Measurements from ENCODE around the gene CAPN5. TPM values are rescaled to one million over a fixed set of nuclear protein-coding genes. Genes with fewer than 3 reads are reported as not detected.

CAPN5 gene
- polyA plus RNA-seq, 1 experiment, result 18.4 TPM

GRCh38 chr11:77115956-77116355, 49.2 kb downstream of the CAPN5 start:
- no peak for DNase-seq (ENCODE audit: low read depth)
- ChIA-PET CTCF (interaction anchor here (0.7 to 10.1 kb wide), 4 partner anchors 10 to 68 kb away, joined by 3 to 71 read pairs (median 42); partner anchors contain the start of gene MYO7A), POLR2A (no interaction called here)
- TF ChIP-seq CTCF (IDR thresholded peaks at IDR 0.05; ENCODE audit: insufficient read depth, low read depth, low read length), result no peak
- Histone ChIP-seq H3K27me3 (ENCODE audit: control insufficient read depth, insufficient read depth, low read length) (no peaks in the 10 kb centered on the region), H3K36me3 (ENCODE audit: control insufficient read depth, insufficient read depth, low read length) (peaks cover 12% of the 10 kb centered on the region), H3K4me3 (ENCODE audit: low read depth, low read length) (no peak overlapping the region)

GRCh38 chr11:77117492-77117891, 50.7 kb downstream of the CAPN5 start:
- Histone ChIP-seq H3K36me3 (ENCODE audit: control insufficient read depth, insufficient read depth, low read length) (peaks cover 15% of the 10 kb centered on the region), H3K4me3 (ENCODE audit: low read depth, low read length) (no peak overlapping the region), H3K27me3 (ENCODE audit: control insufficient read depth, insufficient read depth, low read length) (no peaks in the 10 kb centered on the region)
- ChIA-PET CTCF (interaction anchor here (0.9 to 10.1 kb wide), 3 partner anchors 10 to 431 kb away, joined by 3 to 71 read pairs (median 3); partner anchors contain the start of gene MYO7A), POLR2A (no interaction called here)
- TF ChIP-seq CTCF (IDR thresholded peaks at IDR 0.05; ENCODE audit: insufficient read depth, low read depth, low read length), result no peak
- no peak for DNase-seq (ENCODE audit: low read depth)

GRCh38 chr11:77118086-77118485, 51.3 kb downstream of the CAPN5 start:
- no peak for TF ChIP-seq CTCF (IDR thresholded peaks at IDR 0.05; ENCODE audit: insufficient read depth, low read depth, low read length)
- DNase-seq (ENCODE audit: low read depth), result no peak
- no peak overlapping the region for H3K4me3 ChIP-seq (ENCODE audit: low read depth, low read length)
- peaks cover 20% of the 10 kb centered on the region for H3K36me3 ChIP-seq (ENCODE audit: control insufficient read depth, insufficient read depth, low read length)
- ChIA-PET POLR2A (no interaction called here), CTCF (interaction anchor here (10.1 kb wide), 1 partner anchor 9 kb away, joined by 71 read pairs; the partner anchor contains the start of gene MYO7A)
- H3K27me3 ChIP-seq (ENCODE audit: control insufficient read depth, insufficient read depth, low read length), result no peaks in the 10 kb centered on the region

GRCh38 chr11:77118971-77119370, 52.2 kb downstream of the CAPN5 start:
- peaks cover 22% of the 10 kb centered on the region for H3K36me3 ChIP-seq (ENCODE audit: control insufficient read depth, insufficient read depth, low read length)
- no peak for TF ChIP-seq CTCF (IDR thresholded peaks at IDR 0.05; ENCODE audit: insufficient read depth, low read depth, low read length)
- no peaks in the 10 kb centered on the region for H3K27me3 ChIP-seq (ENCODE audit: control insufficient read depth, insufficient read depth, low read length)
- POLR2A ChIA-PET, result no interaction called here
- CTCF ChIA-PET, result interaction anchor here (10.1 kb wide), 1 partner anchor 8 kb away, joined by 71 read pairs; the partner anchor contains the start of gene MYO7A
- no peak for DNase-seq (ENCODE audit: low read depth)
- H3K4me3 ChIP-seq (ENCODE audit: low read depth, low read length), result no peak overlapping the region

GRCh38 chr11:77119531-77119936, 52.8 kb downstream of the CAPN5 start:
- ChIA-PET POLR2A (no interaction called here), CTCF (no interaction called here)
- DNase-seq (ENCODE audit: low read depth), result no peak
- H3K36me3 ChIP-seq (ENCODE audit: control insufficient read depth, insufficient read depth, low read length), result peaks cover 20% of the 10 kb centered on the region
- H3K4me3 ChIP-seq (ENCODE audit: low read depth, low read length), result no peak overlapping the region
- H3K27me3 ChIP-seq (ENCODE audit: control insufficient read depth, insufficient read depth, low read length), result no peaks in the 10 kb centered on the region
- no peak for TF ChIP-seq CTCF (IDR thresholded peaks at IDR 0.05; ENCODE audit: insufficient read depth, low read depth, low read length)
